ENCODE measurements around the gene HAX1. TPM values are rescaled to one million over a fixed set of nuclear protein-coding genes. Genes with fewer than 3 reads are reported as not detected.

Gene HAX1
- total RNA-seq, 1 experiment from 2014 or later, result 80.4 TPM

DNA sequence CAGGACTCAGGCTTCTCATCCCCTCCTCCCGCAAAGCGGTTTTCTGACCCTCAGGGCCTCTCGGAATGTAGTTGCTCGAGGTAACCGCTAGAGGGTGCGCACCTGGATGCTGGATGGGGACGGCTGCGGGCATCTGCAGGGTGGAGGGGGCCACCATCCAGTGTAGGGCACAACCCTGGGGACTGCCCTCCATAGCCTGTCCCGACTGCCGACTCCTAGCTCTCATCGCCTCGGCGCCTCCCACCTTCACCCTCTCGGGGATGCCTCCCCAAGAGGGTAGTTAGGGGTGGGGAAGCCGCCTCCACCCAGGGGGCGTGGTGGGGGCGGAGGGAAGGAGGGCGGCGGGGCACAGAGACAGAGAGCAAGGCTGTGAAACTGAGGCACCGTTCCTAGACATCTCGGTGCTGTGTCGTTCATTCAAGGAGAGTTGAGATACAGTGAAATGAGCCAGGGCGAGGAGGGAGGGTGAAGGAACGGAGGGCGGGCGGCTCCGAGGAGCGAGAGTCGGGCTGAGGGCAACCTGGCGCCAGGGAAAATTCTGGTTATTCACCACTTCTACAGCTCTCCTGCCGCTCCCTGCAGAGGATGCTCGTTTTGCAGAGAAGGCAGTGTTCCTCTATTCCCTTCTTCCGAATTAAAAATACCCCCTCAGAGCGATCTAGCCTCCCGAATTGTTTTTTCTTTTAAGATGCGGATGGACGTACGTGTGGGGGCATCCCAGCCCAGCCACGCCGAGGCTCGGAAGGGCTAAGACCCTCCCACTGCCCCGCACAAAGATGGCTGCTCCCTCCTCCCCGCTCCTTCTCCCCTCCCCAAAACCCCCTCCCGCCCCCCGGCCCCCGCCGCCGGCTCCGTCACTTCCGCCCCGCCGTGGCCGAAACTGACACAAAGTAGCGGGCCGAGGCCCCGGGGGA is 52.5 kb downstream of the HAX1 start, which contains the start of gene ATP8B2:
Gene ATP8B2, plus strand, starts transcription at position 857 of the 914 bp plus-strand sequence. CDS start 2,617 bp downstream, outside the sequence.
- H3K14ac ChIP-seq (ENCODE audit: insufficient read depth, low read length), result peak within 1 kb of the TSS; percentile 75; the same call in 1 of the 2 replicates
- TF ChIP-seq, protein P1, sequence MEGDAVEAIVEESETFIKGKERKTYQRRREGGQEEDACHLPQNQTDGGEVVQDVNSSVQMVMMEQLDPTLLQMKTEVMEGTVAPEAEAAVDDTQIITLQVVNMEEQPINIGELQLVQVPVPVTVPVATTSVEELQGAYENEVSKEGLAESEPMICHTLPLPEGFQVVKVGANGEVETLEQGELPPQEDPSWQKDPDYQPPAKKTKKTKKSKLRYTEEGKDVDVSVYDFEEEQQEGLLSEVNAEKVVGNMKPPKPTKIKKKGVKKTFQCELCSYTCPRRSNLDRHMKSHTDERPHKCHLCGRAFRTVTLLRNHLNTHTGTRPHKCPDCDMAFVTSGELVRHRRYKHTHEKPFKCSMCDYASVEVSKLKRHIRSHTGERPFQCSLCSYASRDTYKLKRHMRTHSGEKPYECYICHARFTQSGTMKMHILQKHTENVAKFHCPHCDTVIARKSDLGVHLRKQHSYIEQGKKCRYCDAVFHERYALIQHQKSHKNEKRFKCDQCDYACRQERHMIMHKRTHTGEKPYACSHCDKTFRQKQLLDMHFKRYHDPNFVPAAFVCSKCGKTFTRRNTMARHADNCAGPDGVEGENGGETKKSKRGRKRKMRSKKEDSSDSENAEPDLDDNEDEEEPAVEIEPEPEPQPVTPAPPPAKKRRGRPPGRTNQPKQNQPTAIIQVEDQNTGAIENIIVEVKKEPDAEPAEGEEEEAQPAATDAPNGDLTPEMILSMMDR (conservative IDR thresholded peaks at IDR 0.05), result peak; percentile 94
- H3K9ac ChIP-seq (ENCODE audit: extremely low read depth, insufficient read length, low read length), result peak within 1 kb of the TSS; percentile 31
- H3K79me1 ChIP-seq (ENCODE audit: insufficient read depth, low read depth, low read length, poor library complexity, severe bottlenecking), result no peaks in the 10 kb centered on the region
- H3K18ac ChIP-seq (ENCODE audit: insufficient read length, low read depth, low read length), result peak within 1 kb of the TSS; percentile 41
- no peak within 1 kb of the TSS for H3K27ac ChIP-seq (ENCODE audit: insufficient read length, low read depth, low read length)
- H3T11ph ChIP-seq (ENCODE audit: low read length), result no peak within 1 kb of the TSS
- no peak within 1 kb of the TSS for H2BK20ac ChIP-seq (ENCODE audit: low read depth, low read length, poor library complexity, severe bottlenecking)
- Mint-ChIP-seq H3K4me3 (peak within 1 kb of the TSS; percentile 93 to 99), H3K27ac (peak within 1 kb of the TSS; percentile 93 to 98 (median 96)), H3K27me3 (ENCODE audit: low read depth) (peaks cover 17% of the 10 kb centered on the region), H3K36me3 (ENCODE audit: insufficient read depth in 1 of 3, low read depth in 3 of 3) (peaks cover 0 to 3% (median 3%) of the 10 kb centered on the region in 3 experiments), H3K9me3 (no peaks in the 10 kb centered on the region), H3K4me1 (peaks cover 30 to 33% of the 10 kb centered on the region in 2 experiments)
- no peak within 1 kb of the TSS for H4K91ac ChIP-seq (ENCODE audit: insufficient read length, low read depth, low read length)
- no peak within 1 kb of the TSS for H2BK120ac ChIP-seq (ENCODE audit: low read depth, low read length, poor library complexity, severe bottlenecking)
- H3K23ac ChIP-seq (ENCODE audit: insufficient read length, low read depth, low read length), result no peak within 1 kb of the TSS
- H3K23me2 ChIP-seq (ENCODE audit: insufficient read length, low read depth, low read length, poor library complexity, severe bottlenecking), result peaks cover 16% of the 10 kb centered on the region
- H4K8ac ChIP-seq (replicated peaks; ENCODE audit: insufficient read length, low read depth, low read length), result no peak within 1 kb of the TSS
- H2AFZ ChIP-seq (ENCODE audit: low read length), result no peak within 1 kb of the TSS
- H2BK12ac ChIP-seq (ENCODE audit: insufficient read length, low read depth, low read length), result no peak within 1 kb of the TSS
- no peaks in the 10 kb centered on the region for H4K20me1 ChIP-seq (ENCODE audit: control insufficient read depth, insufficient read depth, insufficient read length)
- no peaks in the 10 kb centered on the region for H3K27me3 ChIP-seq (ENCODE audit: insufficient read depth, low read length)
- no CpG with 5 or more reads among the region's 56 CpGs for WGBS (ENCODE audit: extremely low coverage, insufficient read length, low lambda C conversion rate)
- no peak within 1 kb of the TSS for H4K5ac ChIP-seq (ENCODE audit: insufficient read length, low read depth, low read length)
- H2BK5ac ChIP-seq (ENCODE audit: insufficient read length, low read length), result no peak within 1 kb of the TSS
- H2AK5ac ChIP-seq (ENCODE audit: insufficient read length, low read length), result no peak within 1 kb of the TSS
- H3K4ac ChIP-seq (ENCODE audit: low read depth, low read length), result no peak within 1 kb of the TSS
- H3K9me3 ChIP-seq (ENCODE audit: control insufficient read depth, low read depth, low read length), result no peaks in the 10 kb centered on the region
- H3K79me2 ChIP-seq (ENCODE audit: insufficient read depth, low read length), result peaks cover 2% of the 10 kb centered on the region; the same call in 1 of the 2 replicates
- DNase-seq, result peak; percentile 90
- no peak within 1 kb of the TSS for H3K56ac ChIP-seq (ENCODE audit: insufficient read length, low read depth, low read length)
- H3K4me1 ChIP-seq (ENCODE audit: insufficient read depth, low read length), result peaks cover 12% of the 10 kb centered on the region; the same call in 1 of the 2 replicates
- H2BK15ac ChIP-seq (ENCODE audit: low read depth, low read length), result no peak within 1 kb of the TSS
- peak within 1 kb of the TSS; percentile 82 for H3K4me2 ChIP-seq (ENCODE audit: insufficient read depth, insufficient read length, low read length)

Other genes starting within 250 kb of the HAX1 start
- gene NUP210L, start 117.6 kb upstream of the HAX1 start, total RNA-seq (2021), result 0.04 TPM in 1 of 2 replicates, not detected in the other
- gene TPM3, start 80.5 kb upstream of the HAX1 start, total RNA-seq (2021), result 508 and 513 TPM in 2 replicates
- gene CFAP141, start 66.3 kb upstream of the HAX1 start, total RNA-seq (2021), result not detected in 2 replicates
- gene UBAP2L, start 51.7 kb upstream of the HAX1 start, total RNA-seq (2021), result 258 and 265 TPM in 2 replicates
- not detected in 2 replicates for gene AQP10, start 48.5 kb downstream of the HAX1 start, total RNA-seq (2021)
- 37.6 and 38.7 TPM in 2 replicates for gene ATP8B2, start 52.9 kb downstream of the HAX1 start, total RNA-seq (2021)
- gene IL6R, start 132.7 kb downstream of the HAX1 start, total RNA-seq (2021), result 1.7 and 2.8 TPM in 2 replicates
- gene TDRD10, start 229.6 kb downstream of the HAX1 start, total RNA-seq (2021), result 0.31 TPM in 1 of 2 replicates, not detected in the other
- gene SHE, start 229.8 kb downstream of the HAX1 start, total RNA-seq (2021), result 0.35 and 0.48 TPM in 2 replicates